ENCODE data around the gene NELL1. TPM values are rescaled to one million over a fixed set of nuclear protein-coding genes. Genes with fewer than 3 reads are reported as not detected.
A peak's percentile ranks its signal among the peaks of the same experiment; 100 is the strongest.

The NELL1 gene
- total and polyA plus RNA-seq, 2 experiments from 2014 or later = 1.6 TPM; not detected in 1

GRCh38 chr11:20839231-20839630 lies 169.8 kb downstream of the NELL1 start:
- H3K27me3 Mint-ChIP-seq (ENCODE audit: insufficient read depth, low read depth, poor library complexity) = no peaks in the 10 kb centered on the region
- no peaks in the 10 kb centered on the region for H3K27me3 ChIP-seq (ENCODE audit: insufficient read depth)
- H3K4me2 ChIP-seq = peak overlapping the region; percentile 27; the same call in 1 of the 2 replicates
- H3K9me2 ChIP-seq (ENCODE audit: insufficient read depth) = no peaks in the 10 kb centered on the region
- H3K4me1 ChIP-seq (ENCODE audit: insufficient read depth) = peaks cover 22% of the 10 kb centered on the region
- H3K9me3 Mint-ChIP-seq = no peaks in the 10 kb centered on the region
- no peak overlapping the region for H3K27ac Mint-ChIP-seq
- no peaks in the 10 kb centered on the region for H4K20me1 ChIP-seq (replicated peaks; ENCODE audit: insufficient read depth)
- H3K36me3 ChIP-seq (ENCODE audit: insufficient read depth) = no peaks in the 10 kb centered on the region
- no peaks in the 10 kb centered on the region for H3K36me3 Mint-ChIP-seq (ENCODE audit: low read depth)
- H3K4me1 Mint-ChIP-seq = peaks cover 22% of the 10 kb centered on the region; the same call in 2 of the 3 replicates
- H3K4me3 ChIP-seq = no peak overlapping the region
- no peaks in the 10 kb centered on the region for H3K79me2 ChIP-seq (replicated peaks; ENCODE audit: insufficient read depth)
- no peak overlapping the region for H3K4me3 Mint-ChIP-seq
- TF ChIP-seq POLR2AphosphoS5 (IDR thresholded peaks at IDR 0.05; ENCODE audit: low read depth) = no peak
- TF ChIP-seq JUNB (IDR thresholded peaks at IDR 0.05; ENCODE audit: unreplicated experiment) = no peak
- no peak for TF ChIP-seq ZNF331 (CRISPR knock-in tag; IDR thresholded peaks at IDR 0.05; ENCODE audit: low read depth)
- TF ChIP-seq ZNF462 (CRISPR knock-in tag; IDR thresholded peaks at IDR 0.05) = no peak
- no peak for TF ChIP-seq REST (IDR thresholded peaks at IDR 0.05; ENCODE audit: unreplicated experiment)
- TF ChIP-seq CREB1 (CRISPR knock-in tag; IDR thresholded peaks at IDR 0.05; ENCODE audit: low read depth) = no peak
- TF ChIP-seq STAT1 (IDR thresholded peaks at IDR 0.05; ENCODE audit: unreplicated experiment) = no peak
- TF ChIP-seq ETS1 (IDR thresholded peaks at IDR 0.05) = no peak
- no peak for TF ChIP-seq NANOG (IDR thresholded peaks at IDR 0.05; ENCODE audit: borderline replicate concordance)
- TF ChIP-seq ZNF114 (CRISPR knock-in tag; IDR thresholded peaks at IDR 0.05) = no peak
- TF ChIP-seq EZH2 (IDR thresholded peaks at IDR 0.05; ENCODE audit: low read depth, unreplicated experiment) = no peak
- no peak for TF ChIP-seq CTCF (conservative IDR thresholded peaks at IDR 0.05; ENCODE audit: low read depth in 2 of 2)
- TF ChIP-seq EZH2phosphoT487 (IDR thresholded peaks at IDR 0.05; ENCODE audit: unreplicated experiment) = no peak
- H2AFZ ChIP-seq = no peak overlapping the region
- ATAC-seq (no peak), DNase-seq (ENCODE audit: low spot score) (no peak)
- no peak overlapping the region for H3K27ac ChIP-seq (ENCODE audit: low read depth)
- H3F3A ChIP-seq (replicated peaks; ENCODE audit: low read depth) = no peaks in the 10 kb centered on the region

Data from GM23338 (cell line).